Measurements from ENCODE around the gene TM6SF1. TPM values are rescaled to one million over a fixed set of nuclear protein-coding genes. Genes with fewer than 3 reads are reported as not detected.

TM6SF1 gene
- total and polyA plus RNA-seq, 2 of the 8 experiments (the other 6 are each of a cell fraction or from before 2014, with no cell fraction given), result 0.74 to 1.0 TPM

GRCh38 chr15:83092309-83092976 lies 15.0 kb upstream of the TM6SF1 start:
- DNase-seq (ENCODE audit: low read depth in 1 of 2, low spot score in 2 of 2) (no peak), FAIRE-seq (no peak)
- Histone ChIP-seq H3K14ac (ENCODE audit: insufficient read length) (no peak overlapping the region), H3K23ac (ENCODE audit: insufficient read length) (no peak overlapping the region), H3K27me3 (replicated peaks in 1 of 4; ENCODE audit: control insufficient read depth in 3 of 4, extremely low read depth in 1 of 4, insufficient read depth in 3 of 4, low read length in 3 of 4) (no peaks in the 10 kb centered on the region), H3K4ac (replicated peaks; ENCODE audit: insufficient read length, low read depth, low read length) (no peak overlapping the region), H2AFZ (ENCODE audit: low read length) (no peak overlapping the region), H3K23me2 (ENCODE audit: low read depth, low read length) (no peaks in the 10 kb centered on the region), H3K4me1 (replicated peaks in 1 of 4; ENCODE audit: control insufficient read depth in 3 of 4, insufficient read depth in 4 of 4, low read length in 3 of 4) (no peaks in the 10 kb centered on the region), H2BK120ac (replicated peaks; ENCODE audit: low read depth, low read length) (no peak overlapping the region), H3K4me2 (ENCODE audit: insufficient read depth in 1 of 2, low read depth in 2 of 2, low read length in 2 of 2) (no peak overlapping the region), H3K9ac (replicated peaks in 1 of 4; ENCODE audit: extremely low read depth in 1 of 4, low read depth in 3 of 4, low read length in 3 of 4) (no peak overlapping the region), H4K8ac (ENCODE audit: extremely low read depth, insufficient read depth, low read length) (no peak overlapping the region), H3K18ac (ENCODE audit: extremely low read depth, low read length) (no peak overlapping the region), H4K91ac (replicated peaks; ENCODE audit: insufficient read length, low read length) (no peak overlapping the region), H3K36me3 (ENCODE audit: control insufficient read depth in 2 of 4, insufficient read depth in 4 of 4, low read length in 3 of 4) (no peaks in the 10 kb centered on the region), H3K9me3 (ENCODE audit: insufficient read depth in 2 of 2, low read depth in 1 of 2, low read length in 1 of 2) (no peaks in the 10 kb centered on the region), H2AK5ac (ENCODE audit: low read depth, low read length) (no peak overlapping the region), H3K27ac (ENCODE audit: low read depth, low read length) (no peak overlapping the region; the same call in 1 of the 2 replicates), H3K56ac (replicated peaks; ENCODE audit: insufficient read length, low read depth, low read length) (no peak overlapping the region), H4K20me1 (replicated peaks in 1 of 2; ENCODE audit: control insufficient read depth in 1 of 2, insufficient read depth in 2 of 2, low read length in 2 of 2) (no peaks in the 10 kb centered on the region), H3K4me3 (ENCODE audit: extremely low read depth in 1 of 4, insufficient read depth in 2 of 4, low read depth in 3 of 4, low read length in 4 of 4) (no peak overlapping the region), H2BK12ac (ENCODE audit: low read depth, low read length) (no peak overlapping the region), H2BK15ac (ENCODE audit: low read length) (no peak overlapping the region), H4K5ac (ENCODE audit: insufficient read length, low read depth, low read length) (no peak overlapping the region), H2BK20ac (ENCODE audit: low read length) (no peak overlapping the region), H3K79me2 (ENCODE audit: control insufficient read depth in 1 of 2, insufficient read depth in 2 of 2, low read length in 2 of 2) (no peaks in the 10 kb centered on the region), H3K79me1 (ENCODE audit: low read depth, low read length) (no peaks in the 10 kb centered on the region), H2BK5ac (ENCODE audit: low read depth, low read length) (no peak overlapping the region)
- 93% methylated on average over 2 of the region's 4 CpGs; no CpG with 5 or more reads in 1 of the 2 experiments for WGBS, 2 experiments (ENCODE audit: extremely low coverage in 1 of 2, insufficient coverage in 1 of 2, insufficient read length in 1 of 2, insufficient replicate concordance in 2 of 2, low coverage in 1 of 2, low lambda C conversion rate in 2 of 2, missing lambda C conversion rate in 1 of 2)
- ChIA-PET CTCF (ENCODE audit: partially characterized antibody) (interaction anchor here (1.3 kb wide), 1 partner anchor 58 kb away, joined by 3 read pairs; no protein-coding TSS in a partner anchor), POLR2A (ENCODE audit: partially characterized antibody) (no interaction called here)
- TF ChIP-seq JUND (IDR thresholded peaks at IDR 0.05; ENCODE audit: low read length), result no peak
- TF ChIP-seq GABPA (IDR thresholded peaks at IDR 0.05; ENCODE audit: borderline replicate concordance, insufficient read depth, low read length), result no peak
- TF ChIP-seq KDM1A (IDR thresholded peaks at IDR 0.05; ENCODE audit: borderline replicate concordance, low read length), result no peak
- TF ChIP-seq FOSL1 (IDR thresholded peaks at IDR 0.05; ENCODE audit: insufficient read depth, low read depth, low read length), result no peak
- no peak for TF ChIP-seq NANOG (IDR thresholded peaks at IDR 0.05; ENCODE audit: insufficient read depth, low read depth, low read length, poor library complexity, severe bottlenecking)
- TF ChIP-seq SP2 (IDR thresholded peaks at IDR 0.05; ENCODE audit: low read length), result no peak
- TF ChIP-seq CHD1 (IDR thresholded peaks at IDR 0.05; ENCODE audit: low read depth, low read length), result no peak
- no peak for TF ChIP-seq SAP30 (IDR thresholded peaks at IDR 0.05; ENCODE audit: insufficient read depth, insufficient replicate concordance, low read length)
- no peak for TF ChIP-seq MAFK (IDR thresholded peaks at IDR 0.05; ENCODE audit: low read depth, low read length)

All from H1 (cell line).